CD4-positive, alpha-beta T cell treated with Interleukin-1 beta for 1 hour (primary cell): ENCODE results near the gene IFNAR1.

Source experiments
- DNase-seq, 2 donors: peaks; one replicate each; pipeline ENCODE4 v3.0.0-alpha.2; 2020 to 2022

IFNAR1 gene

GRCh38 chr21:33324291-33325221 lies at the start of gene IFNAR1:
IFNAR1 (plus strand) TSS chr21:33324970; CDS start chr21:33325056, 86 bp downstream.
- DNase-seq, result peak; percentile 97 to 98

GRCh38 chr21:33278721-33279120 lies 46.0 kb upstream of the IFNAR1 start:
- DNase-seq, result no peak

- DNase-seq, result no peak
Observed at GRCh38 chr21:33279330-33279820, 45.4 kb upstream of the IFNAR1 start.

- no peak for DNase-seq
Observed at GRCh38 chr21:33281096-33281652, 43.6 kb upstream of the IFNAR1 start.

- no peak for DNase-seq
Observed at GRCh38 chr21:33283203-33283602, 41.6 kb upstream of the IFNAR1 start.

GRCh38 chr21:33286076-33286475 lies 38.7 kb upstream of the IFNAR1 start:
- DNase-seq, result no peak

DNA sequence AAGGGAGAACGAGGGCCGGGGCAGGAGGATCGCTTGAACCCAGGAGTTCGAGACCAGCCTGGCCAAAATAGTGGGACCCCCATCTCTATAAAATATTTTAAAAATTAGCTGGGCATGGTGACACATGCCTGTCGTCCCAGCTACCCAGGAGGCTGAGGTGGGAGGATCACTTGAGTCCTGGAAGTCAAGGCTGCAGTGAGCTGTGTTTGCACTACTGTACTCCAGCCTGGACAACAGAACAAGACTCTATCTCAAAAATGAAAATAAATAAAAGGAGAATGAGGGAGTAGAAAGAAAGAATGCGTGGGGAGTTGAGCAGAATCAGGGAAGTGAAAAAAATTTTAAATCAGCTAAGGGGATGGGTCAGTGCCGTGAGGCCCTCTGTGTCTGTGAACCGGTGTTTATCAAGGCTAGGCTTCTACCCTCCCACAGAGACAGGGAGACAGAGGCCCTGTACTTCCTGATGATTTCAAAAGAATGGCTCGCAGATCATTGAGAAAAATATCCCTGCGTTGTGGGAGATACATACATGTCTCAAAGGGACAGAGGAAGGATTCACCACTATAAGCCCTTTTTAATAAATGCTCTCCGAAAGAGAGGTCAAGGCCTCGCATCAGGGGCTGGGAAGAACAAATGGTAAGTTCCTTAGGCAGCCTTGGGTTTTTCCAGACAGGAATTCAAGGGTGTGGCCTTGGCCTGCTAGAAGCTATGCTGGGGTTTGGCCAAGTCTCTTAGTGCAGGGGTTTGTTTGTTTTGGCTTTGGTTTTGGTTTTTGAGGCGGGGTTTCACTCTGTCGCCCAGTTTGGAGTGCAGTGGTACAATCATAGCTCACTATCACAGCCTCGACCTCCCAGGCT lies 37.9 kb upstream of the IFNAR1 start:
- no peak for DNase-seq

GRCh38 chr21:33289199-33289819 lies 35.5 kb upstream of the IFNAR1 start:
- DNase-seq, result no peak

DNA sequence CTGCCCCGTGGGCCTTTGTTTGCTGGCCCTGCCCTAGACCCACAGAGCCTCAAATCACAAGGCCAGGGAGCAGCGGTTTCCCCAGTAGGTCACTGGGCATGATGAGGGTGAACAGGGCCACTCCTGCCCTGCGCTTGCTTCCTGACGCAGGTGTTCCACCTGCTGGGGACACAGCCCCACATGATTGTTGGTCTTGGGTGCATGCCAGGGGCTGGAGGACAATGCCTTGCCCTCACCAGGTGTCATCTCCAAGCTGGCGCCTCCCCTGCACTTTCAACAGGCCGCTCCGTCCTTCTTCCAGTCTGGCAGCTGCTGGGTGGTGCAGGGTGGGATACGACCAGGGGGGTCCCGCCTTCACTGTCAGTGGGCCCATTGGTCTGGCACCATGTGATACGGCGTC lies 34.3 kb upstream of the IFNAR1 start:
- DNase-seq, result no peak

GRCh38 chr21:33291686-33292085 lies 33.1 kb upstream of the IFNAR1 start:
- DNase-seq, result no peak

- DNase-seq, result no peak
Observed at GRCh38 chr21:33292724-33293123, 32.0 kb upstream of the IFNAR1 start.

GRCh38 chr21:33293136-33293535 lies 31.6 kb upstream of the IFNAR1 start:
- DNase-seq, result no peak

- peak in 1 of 2 donors; percentile 12 for DNase-seq
Observed at GRCh38 chr21:33293811-33294216, 31.0 kb upstream of the IFNAR1 start.

DNA sequence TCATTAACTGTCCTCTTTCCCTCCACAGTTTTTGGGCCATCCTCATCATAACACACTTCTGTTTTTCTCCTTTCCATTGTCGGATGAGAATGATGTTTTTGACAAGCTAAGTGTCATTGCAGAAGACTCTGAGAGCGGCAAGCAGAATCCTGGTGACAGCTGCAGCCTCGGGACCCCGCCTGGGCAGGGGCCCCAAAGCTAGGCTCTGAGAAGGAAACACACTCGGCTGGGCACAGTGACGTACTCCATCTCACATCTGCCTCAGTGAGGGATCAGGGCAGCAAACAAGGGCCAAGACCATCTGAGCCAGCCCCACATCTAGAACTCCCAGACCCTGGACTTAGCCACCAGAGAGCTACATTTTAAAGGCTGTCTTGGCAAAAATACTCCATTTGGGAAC lies 28.6 kb upstream of the IFNAR1 start:
- DNase-seq, result peak in 1 of 2 donors; percentile 70

DNA sequence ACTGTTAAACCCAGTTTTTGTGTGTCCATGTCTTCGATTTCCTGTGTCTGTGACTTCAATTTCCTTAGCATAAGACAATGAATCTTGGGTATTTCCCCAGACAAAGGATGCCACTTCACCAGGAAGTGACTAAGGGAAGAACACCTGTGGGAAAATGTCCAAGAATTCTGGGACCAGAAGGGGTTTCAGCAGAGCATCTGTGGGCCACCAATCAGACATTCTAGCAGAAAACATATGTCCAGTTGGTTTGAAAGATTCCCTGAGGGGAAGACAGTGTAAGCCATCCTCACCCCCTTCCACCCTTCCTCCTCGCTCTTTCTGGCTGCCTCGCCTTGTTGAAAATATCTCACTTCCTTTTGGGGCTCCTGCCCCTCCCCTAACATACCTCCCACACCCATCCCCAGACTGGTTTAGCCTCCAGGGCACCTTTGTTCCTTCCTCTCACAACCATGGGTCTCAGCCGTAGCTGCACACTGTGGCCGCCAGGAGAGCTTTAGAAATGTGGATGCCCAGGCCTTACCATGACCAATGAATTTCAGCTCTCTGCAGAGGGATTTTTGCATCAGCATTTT lies 25.5 kb upstream of the IFNAR1 start:
- peak; percentile 52 to 68 for DNase-seq

GRCh38 chr21:33300701-33301631 lies 23.8 kb upstream of the IFNAR1 start:
- peak in 1 of 2 donors; percentile 67 for DNase-seq

DNA sequence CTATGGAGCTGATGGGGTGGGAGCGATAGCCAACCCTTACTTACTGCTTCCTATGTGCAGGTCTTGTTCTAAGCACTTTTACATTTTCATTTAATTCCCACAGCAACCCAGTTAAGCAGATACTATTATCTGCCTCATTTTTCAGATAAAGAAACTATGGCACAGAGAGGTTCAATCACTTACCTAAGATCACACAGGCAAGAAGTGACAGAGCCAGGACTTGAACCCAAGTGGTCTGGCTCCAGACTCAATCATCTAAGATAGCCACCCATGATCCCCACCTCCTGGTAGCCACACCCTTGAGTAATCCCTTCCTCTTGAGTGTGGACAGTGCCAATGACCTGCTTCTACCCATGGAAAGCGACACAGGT lies 23.2 kb upstream of the IFNAR1 start:
- DNase-seq, result no peak

DNA sequence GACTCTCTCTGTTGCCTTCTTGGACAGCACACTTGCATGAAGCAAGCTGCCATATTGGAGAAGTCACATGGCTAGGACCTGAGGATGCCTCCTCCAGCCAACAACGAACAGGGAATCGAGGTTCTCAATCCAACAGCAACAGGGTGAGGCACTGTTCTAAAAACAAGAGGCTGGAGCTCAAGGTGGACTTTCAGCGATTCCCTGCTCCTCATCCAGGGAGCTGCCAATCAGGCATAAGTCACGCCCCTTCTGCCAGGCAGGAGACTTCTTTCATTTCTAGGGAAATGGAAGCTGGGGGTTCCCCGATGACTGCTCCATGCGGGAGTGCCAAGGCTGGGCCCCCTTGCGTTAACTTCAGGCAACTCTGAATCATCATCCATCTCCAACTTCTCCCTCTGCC lies 22.7 kb upstream of the IFNAR1 start:
- DNase-seq, result peak in 1 of 2 donors; percentile 12

- no peak for DNase-seq
Observed at GRCh38 chr21:33302796-33303195, 22.0 kb upstream of the IFNAR1 start.

GRCh38 chr21:33305344-33305671 lies 19.5 kb upstream of the IFNAR1 start:
- DNase-seq, result no peak

DNA sequence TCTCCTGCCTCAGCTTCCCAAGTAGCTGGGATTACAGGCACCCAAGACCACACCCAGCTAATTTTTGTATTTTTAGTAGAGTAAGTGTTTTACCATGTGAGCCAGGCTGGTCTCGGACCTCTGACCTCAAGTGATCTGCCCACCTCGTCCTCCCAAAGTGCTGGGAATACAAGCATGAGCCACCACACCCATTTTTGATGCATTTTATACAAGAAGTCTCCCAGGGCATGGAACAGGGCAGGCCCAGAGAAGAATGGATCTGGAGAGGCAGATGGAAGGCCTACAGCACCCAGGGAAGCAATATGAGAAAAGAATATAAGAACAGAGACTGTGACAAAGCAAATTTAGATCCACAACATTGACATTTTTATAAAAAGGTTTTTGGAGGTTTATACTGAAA lies 18.8 kb upstream of the IFNAR1 start:
- DNase-seq, result no peak
